GM12878 (cell line): Measurements from ENCODE around the gene EYS. TPM values are rescaled to one million over a fixed set of nuclear protein-coding genes. Genes with fewer than 3 reads are reported as not detected.

Experiments
- ATAC-seq: fragments of 200-7000 bp; cut with Tn5 transposase; 3 replicates; pipeline ENCODE4 v1.9.1; 2020; ENCODE audit warnings: mild to moderate bottlenecking, moderate library complexity
- BruUV-seq: library from RNA; stranded (reverse); fragments of 400-500 nt; replicated peaks from 2 replicates; lab custom pipeline; 2021; lab: Mats Ljungman, UMichigan
- CTCF ChIA-PET: fragments of 300-600 bp; sonication (Branson Sonifier 250); formaldehyde crosslinking; extraction: SDS; loops from one replicate; lab custom pipeline; 2021; ENCODE audit warnings: inconsistent platforms; lab: Yijun Ruan, JAX
- POLR2A ChIA-PET: fragments of 350-600 bp; formaldehyde crosslinking; extraction: SDS; loops from one replicate; lab custom pipeline; 2021; ENCODE audit warnings: inconsistent platforms; lab: Charles Lee
- RAD21 ChIA-PET: fragments of 300-600 bp; sonication (Branson Sonifier 250); formaldehyde crosslinking; loops from one replicate; lab custom pipeline; 2023; ENCODE audit warnings: antibody characterized with exemption; ENCODE audit not compliant: unreplicated experiment; lab: Charles Lee
- SMC1A ChIA-PET: fragments of 300-600 bp; sonication (Branson Sonifier 250); formaldehyde crosslinking; loops from one replicate; lab custom pipeline; 2023; ENCODE audit not compliant: unreplicated experiment, uncharacterized antibody; lab: Charles Lee
- DNase-seq: peaks from one replicate; pipeline ENCODE4 v3.0.0-alpha.2; 2011; ENCODE audit warnings: low read depth, low spot score
- FAIRE-seq: peaks from 3 replicates; lab custom pipeline; 2011; peaks lifted over from hg19 to GRCh38; lab: Jason Lieb, UNC
- H2AFZ ChIP-seq: 2 replicates; pipeline ENCODE4 v1.6.0; 2011; ENCODE audit warnings: low read depth, low read length, control low read depth; ENCODE audit not compliant: control insufficient read depth
- H3K27ac ChIP-seq: 2 replicates; pipeline ENCODE4 v1.5.1; 2011; ENCODE audit warnings: control low read depth; ENCODE audit not compliant: control insufficient read depth, insufficient read depth
- H3K27me3 ChIP-seq, 2 experiments: replicated peaks in 1 of 2; 2 replicates each; pipeline versions ENCODE4 v1.6.0 to v1.6.1; 2011; ENCODE audit warnings: low read length in 1 of 2; ENCODE audit not compliant: control insufficient read depth in 2 of 2, insufficient read depth in 2 of 2
- H3K36me3 ChIP-seq, 2 experiments: 2 replicates each; pipeline ENCODE4 v1.5.1; 2011; ENCODE audit warnings: low read length in 1 of 2; ENCODE audit not compliant: control insufficient read depth in 2 of 2, insufficient read depth in 2 of 2
- H3K4me1 ChIP-seq: 2 replicates; pipeline ENCODE4 v1.6.1; 2011; ENCODE audit warnings: mild to moderate bottlenecking, low read length, moderate library complexity, mixed read lengths; ENCODE audit not compliant: control insufficient read depth, insufficient read depth
- H3K4me2 ChIP-seq: 2 replicates; pipeline ENCODE4 v1.6.0; 2011; ENCODE audit warnings: control low read depth; ENCODE audit not compliant: control insufficient read depth, insufficient read depth
- H3K4me3 ChIP-seq: fragments of 200-600 bp; sonication (generic); 2 replicates; pipeline ENCODE4 v1.5.1; 2016
- H3K79me2 ChIP-seq: 2 replicates; pipeline ENCODE4 v1.6.0; 2011; ENCODE audit warnings: low read length; ENCODE audit not compliant: control insufficient read depth, insufficient read depth
- H3K9ac ChIP-seq: 2 replicates; pipeline ENCODE4 v1.8.0; 2011; ENCODE audit warnings: low read length, control low read depth, mixed read lengths; ENCODE audit not compliant: control insufficient read depth, insufficient read depth
- H3K9me3 ChIP-seq: replicated peaks from 3 replicates; pipeline ENCODE4 v1.5.1; 2011; ENCODE audit warnings: mild to moderate bottlenecking, low read length; ENCODE audit not compliant: control insufficient read depth, insufficient read depth
- H4K20me1 ChIP-seq: 2 replicates; pipeline ENCODE4 v1.6.0; 2011; ENCODE audit not compliant: control insufficient read depth, insufficient read depth
- BRCA1 ChIP-seq: IDR thresholded peaks from 2 replicates; pipeline ENCODE4 v1.6.1; 2011; ENCODE audit warnings: low read depth, low read length, improper control_type of control experiment
- FOXM1 ChIP-seq: IDR thresholded peaks from 2 replicates; pipeline ENCODE4 v1.6.1; 2012; ENCODE audit warnings: low read depth, mild to moderate bottlenecking, inconsistent platforms, low read length, moderate library complexity
- NBN ChIP-seq: fragments of 450-650 bp; IDR thresholded peaks from 2 replicates; pipeline ENCODE4 v1.6.1; 2016
- NFIC ChIP-seq: IDR thresholded peaks from 2 replicates; pipeline ENCODE4 v1.6.1; 2012; ENCODE audit warnings: low read depth, mild to moderate bottlenecking, inconsistent platforms, low read length, moderate library complexity
- PML ChIP-seq: IDR thresholded peaks from 2 replicates; pipeline ENCODE4 v1.6.1; 2012; ENCODE audit warnings: low read length, inconsistent platforms
- POLR2A ChIP-seq: IDR thresholded peaks from 2 replicates; pipeline ENCODE4 v1.6.1; 2011; ENCODE audit warnings: low read depth, mild to moderate bottlenecking, low read length
- RB1 ChIP-seq: fragments of 450-650 bp; formaldehyde crosslinking; IDR thresholded peaks from 2 replicates; pipeline ENCODE4 v1.6.1; 2017; ENCODE audit warnings: mild to moderate bottlenecking, borderline replicate concordance
- SMAD1 ChIP-seq: fragments of 450-650 bp; IDR thresholded peaks from 2 replicates; pipeline ENCODE4 v1.6.1; 2018; ENCODE audit warnings: mild to moderate bottlenecking, low read depth; ENCODE audit not compliant: partially characterized antibody
- YBX1 ChIP-seq: fragments of 450-650 bp; IDR thresholded peaks from 2 replicates; pipeline ENCODE4 v1.6.1; 2016; ENCODE audit warnings: antibody characterized with exemption
- ZNF384 ChIP-seq: IDR thresholded peaks from 2 replicates; pipeline ENCODE4 v1.6.1; 2012; ENCODE audit warnings: low read depth, mild to moderate bottlenecking, low read length, improper control_type of control experiment, borderline replicate concordance
- WGBS: methylation state at CpG from one replicate; pipeline ENCODE4 v1.1.6; 2016; ENCODE audit warnings: low lambda C conversion rate; ENCODE audit not compliant: insufficient replicate concordance, insufficient coverage; ENCODE audit errors: missing lambda C conversion rate; 5-methylcytosine and 5-hydroxymethylcytosine counted together
- in situ Hi-C: fragments of 300-500 bp; cut with MboI; formaldehyde crosslinking; loops from 9 replicates; pipeline ENCODE4 v1.14.3; 2018; ENCODE audit warnings: mixed read lengths
- intact Hi-C: fragments of 100-400 bp; cut with micrococcal nuclease; formaldehyde crosslinking; loops from one replicate; pipeline ENCODE4 v1.14.2; 2022; ENCODE audit not compliant: unreplicated experiment
- polyA plus RNA-seq, 11 experiments: library from polyadenylated mRNA; depleted of rRNA in 4 of 11; unstranded in 6 of 11; stranded (reverse) in 5 of 11; fragments of >200 nt; fragmentation: Nextera tagmentation in 4 of 11; fragmentation: Illumina TruSeq in 1 of 11; extraction: Ambion mirVana in 4 of 11; extraction: Trizol in 1 of 11; gene quantifications; 1 replicate in 1 of 11; 2 replicates in 10 of 11; pipeline versions ENCODE4 v1.2.1 to v1.2.3, GENCODE V29; 2011 to 2016; ENCODE audit warnings: inconsistent platforms in 2 of 11, missing spikeins in 2 of 11, low read depth in 1 of 11
- total RNA-seq, 4 experiments: library from RNA; depleted of rRNA in 3 of 4; stranded (reverse); fragments of >200 nt in 3 of 4; fragmentation: Illumina TruSeq in 1 of 4; extraction: Trizol in 1 of 4; gene quantifications; 2 replicates each; pipeline versions ENCODE4 v1.2.1 to v1.2.3, GENCODE V29; 2013 to 2021
- TF ChIP-seq, protein P1 (sequence below): IDR thresholded peaks from 2 replicates; pipeline ENCODE4 v1.6.1; 2012; ENCODE audit warnings: low read depth, low read length, improper control_type of control experiment
- TF ChIP-seq, protein P2 (sequence below): IDR thresholded peaks from 2 replicates; pipeline ENCODE4 v1.6.1; 2011; ENCODE audit warnings: mild to moderate bottlenecking, low read depth, low read length, moderate library complexity; ENCODE audit not compliant: insufficient replicate concordance
- TF ChIP-seq, protein P3 (sequence below): IDR thresholded peaks from 2 replicates; pipeline ENCODE4 v1.6.1; 2011; ENCODE audit warnings: low read depth, low read length, improper control_type of control experiment, borderline replicate concordance
- TF ChIP-seq, protein P4 (sequence below): fragments of 150-350 bp; IDR thresholded peaks from 2 replicates; pipeline ENCODE4 v1.6.1; 2014; ENCODE audit warnings: mild to moderate bottlenecking, low read depth, low read length

Gene EYS
- total and polyA plus RNA-seq, 10 of the 15 experiments (the other 5 are each of a cell fraction or from before 2014, with no cell fraction given): under 0.01 to 0.14 (median 0.02) TPM; not detected in 1

DNA sequence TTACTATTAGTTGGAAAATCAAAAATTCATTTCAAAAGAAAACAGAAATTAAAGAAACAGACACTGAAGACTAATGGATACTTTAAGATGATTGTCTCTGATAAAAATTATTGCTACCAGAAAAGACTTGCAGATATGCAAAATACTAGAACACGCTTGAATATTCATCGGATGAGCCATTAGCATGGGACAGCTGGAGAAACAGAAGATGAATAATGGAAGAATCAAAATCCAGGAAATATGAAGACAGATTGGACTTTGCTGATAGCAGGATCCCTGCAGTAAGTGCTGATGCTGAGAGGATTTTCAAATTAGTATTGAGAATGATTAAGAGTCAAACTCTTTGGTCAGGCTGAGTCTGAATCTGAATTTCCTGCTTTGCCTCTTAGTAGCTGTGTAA is 169.4 kb downstream of the EYS start:
- no peaks in the 10 kb centered on the region for H3K9me3 ChIP-seq
- intact Hi-C loops (no loop called here), in situ Hi-C loops (no loop called here)
- 63% methylated on average over 2 of the region's 2 CpGs for WGBS
- no peak overlapping the region for H2AFZ ChIP-seq
- FAIRE-seq (no peak), DNase-seq (no peak), ATAC-seq (no peak)
- SMC1A ChIA-PET: no interaction called here
- RAD21 ChIA-PET: no interaction called here
- no peak for TF ChIP-seq BRCA1
- no peak for TF ChIP-seq YBX1
- no peak for TF ChIP-seq SMAD1
- no peak for TF ChIP-seq PML
- TF ChIP-seq, protein P1, sequence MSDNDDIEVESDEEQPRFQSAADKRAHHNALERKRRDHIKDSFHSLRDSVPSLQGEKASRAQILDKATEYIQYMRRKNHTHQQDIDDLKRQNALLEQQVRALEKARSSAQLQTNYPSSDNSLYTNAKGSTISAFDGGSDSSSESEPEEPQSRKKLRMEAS: no peak
- no peaks in the 10 kb centered on the region for H3K27me3 ChIP-seq
- H3K4me3 ChIP-seq: no peak overlapping the region
- H3K4me2 ChIP-seq: no peak overlapping the region
- H3K9ac ChIP-seq: no peak overlapping the region
- POLR2A ChIA-PET: no interaction called here
- no TSS peak for BruUV-seq
- H3K36me3 ChIP-seq: no peaks in the 10 kb centered on the region
- no peaks in the 10 kb centered on the region for H3K79me2 ChIP-seq
- no peak overlapping the region for H3K27ac ChIP-seq
- CTCF ChIA-PET: no interaction called here
- no peaks in the 10 kb centered on the region for H4K20me1 ChIP-seq
- H3K4me1 ChIP-seq: no peaks in the 10 kb centered on the region

DNA sequence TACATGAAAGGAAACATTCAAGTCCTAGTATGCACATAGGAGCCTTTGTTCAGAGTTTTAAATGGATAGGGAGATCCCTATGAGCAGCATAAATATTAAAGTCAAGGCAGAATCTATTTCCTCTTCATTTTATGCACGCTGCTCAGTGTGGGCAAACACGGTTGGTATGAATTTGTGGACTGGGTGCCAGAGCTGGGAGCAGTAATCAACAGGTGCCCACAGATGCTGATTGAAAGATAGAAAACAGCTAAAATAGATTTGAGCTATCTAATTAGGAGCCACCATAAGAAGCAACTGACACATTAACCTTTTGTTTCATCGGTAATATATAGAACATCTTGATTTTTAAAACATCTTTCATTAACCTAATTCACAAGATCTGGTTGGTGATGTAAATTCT is 175.5 kb downstream of the EYS start:
- intact Hi-C loops (no loop called here), in situ Hi-C loops (no loop called here)
- no peak overlapping the region for H3K27ac ChIP-seq
- ChIA-PET RAD21 (no interaction called here), POLR2A (no interaction called here), CTCF (no interaction called here), SMC1A (no interaction called here)
- no peak overlapping the region for H3K9ac ChIP-seq
- no peaks in the 10 kb centered on the region for H3K27me3 ChIP-seq
- no peaks in the 10 kb centered on the region for H3K79me2 ChIP-seq
- H3K4me1 ChIP-seq: no peaks in the 10 kb centered on the region
- H3K4me3 ChIP-seq: no peak overlapping the region
- WGBS: 67% methylated on average over 3 of the region's 3 CpGs
- ATAC-seq: no peak
- no peaks in the 10 kb centered on the region for H3K9me3 ChIP-seq
- FAIRE-seq: no peak
- H3K36me3 ChIP-seq: no peaks in the 10 kb centered on the region
- no peaks in the 10 kb centered on the region for H4K20me1 ChIP-seq
- no peak for DNase-seq
- no peak overlapping the region for H3K4me2 ChIP-seq
- H2AFZ ChIP-seq: no peak overlapping the region
- BruUV-seq: no TSS peak
- TF ChIP-seq NFIC (no peak), NBN (no peak), ZNF384 (no peak), POLR2A (no peak), PML (no peak), RB1 (no peak), FOXM1 (no peak)
- TF ChIP-seq, protein P2, sequence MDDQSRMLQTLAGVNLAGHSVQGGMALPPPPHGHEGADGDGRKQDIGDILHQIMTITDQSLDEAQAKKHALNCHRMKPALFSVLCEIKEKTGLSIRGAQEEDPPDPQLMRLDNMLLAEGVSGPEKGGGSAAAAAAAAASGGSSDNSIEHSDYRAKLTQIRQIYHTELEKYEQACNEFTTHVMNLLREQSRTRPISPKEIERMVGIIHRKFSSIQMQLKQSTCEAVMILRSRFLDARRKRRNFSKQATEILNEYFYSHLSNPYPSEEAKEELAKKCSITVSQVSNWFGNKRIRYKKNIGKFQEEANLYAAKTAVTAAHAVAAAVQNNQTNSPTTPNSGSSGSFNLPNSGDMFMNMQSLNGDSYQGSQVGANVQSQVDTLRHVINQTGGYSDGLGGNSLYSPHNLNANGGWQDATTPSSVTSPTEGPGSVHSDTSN: no peak
- TF ChIP-seq, protein P3, sequence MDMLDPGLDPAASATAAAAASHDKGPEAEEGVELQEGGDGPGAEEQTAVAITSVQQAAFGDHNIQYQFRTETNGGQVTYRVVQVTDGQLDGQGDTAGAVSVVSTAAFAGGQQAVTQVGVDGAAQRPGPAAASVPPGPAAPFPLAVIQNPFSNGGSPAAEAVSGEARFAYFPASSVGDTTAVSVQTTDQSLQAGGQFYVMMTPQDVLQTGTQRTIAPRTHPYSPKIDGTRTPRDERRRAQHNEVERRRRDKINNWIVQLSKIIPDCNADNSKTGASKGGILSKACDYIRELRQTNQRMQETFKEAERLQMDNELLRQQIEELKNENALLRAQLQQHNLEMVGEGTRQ: no peak
- TF ChIP-seq, protein P4, sequence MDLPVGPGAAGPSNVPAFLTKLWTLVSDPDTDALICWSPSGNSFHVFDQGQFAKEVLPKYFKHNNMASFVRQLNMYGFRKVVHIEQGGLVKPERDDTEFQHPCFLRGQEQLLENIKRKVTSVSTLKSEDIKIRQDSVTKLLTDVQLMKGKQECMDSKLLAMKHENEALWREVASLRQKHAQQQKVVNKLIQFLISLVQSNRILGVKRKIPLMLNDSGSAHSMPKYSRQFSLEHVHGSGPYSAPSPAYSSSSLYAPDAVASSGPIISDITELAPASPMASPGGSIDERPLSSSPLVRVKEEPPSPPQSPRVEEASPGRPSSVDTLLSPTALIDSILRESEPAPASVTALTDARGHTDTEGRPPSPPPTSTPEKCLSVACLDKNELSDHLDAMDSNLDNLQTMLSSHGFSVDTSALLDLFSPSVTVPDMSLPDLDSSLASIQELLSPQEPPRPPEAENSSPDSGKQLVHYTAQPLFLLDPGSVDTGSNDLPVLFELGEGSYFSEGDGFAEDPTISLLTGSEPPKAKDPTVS: no peak
